ENCODE results near the gene MPHOSPH9.
"Not testable (repeated sequence)": the region's sequence is repeated elsewhere in the genome, so short reads cannot be mapped to it uniquely, and the experiment has no call there.

Gene MPHOSPH9

GRCh38 chr12:123227581-123228258 is 5.2 kb downstream of the MPHOSPH9 start:
- DNase-seq (ENCODE audit: low spot score) = no peak

DNA sequence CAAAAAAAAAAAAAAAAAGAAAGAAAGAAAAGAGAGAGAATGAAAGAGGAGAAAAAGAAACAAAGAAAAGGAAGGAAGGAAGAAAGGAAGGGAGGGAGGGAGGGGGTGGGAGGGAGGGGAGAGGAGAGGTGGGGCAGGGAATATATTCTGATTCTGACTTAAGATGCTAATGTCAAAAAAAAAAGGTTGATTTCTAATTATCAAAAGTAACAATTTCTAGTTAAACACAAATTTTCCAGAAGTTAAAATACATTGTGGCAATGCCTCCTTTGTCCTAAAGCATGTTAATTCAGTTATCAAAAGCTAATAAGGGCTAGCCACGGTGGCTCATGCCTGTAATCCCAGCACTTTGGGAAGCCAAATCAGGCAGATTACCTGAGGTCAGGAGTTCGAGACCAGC is 7.5 kb downstream of the MPHOSPH9 start:
- no peak for DNase-seq (ENCODE audit: low spot score)

- no peak for DNase-seq (ENCODE audit: low spot score)
Observed at GRCh38 chr12:123223241-123223668, 9.7 kb downstream of the MPHOSPH9 start.

GRCh38 chr12:123207815-123208214 is 25.1 kb downstream of the MPHOSPH9 start:
- not testable (repeated sequence) for DNase-seq (ENCODE audit: low spot score)

DNA sequence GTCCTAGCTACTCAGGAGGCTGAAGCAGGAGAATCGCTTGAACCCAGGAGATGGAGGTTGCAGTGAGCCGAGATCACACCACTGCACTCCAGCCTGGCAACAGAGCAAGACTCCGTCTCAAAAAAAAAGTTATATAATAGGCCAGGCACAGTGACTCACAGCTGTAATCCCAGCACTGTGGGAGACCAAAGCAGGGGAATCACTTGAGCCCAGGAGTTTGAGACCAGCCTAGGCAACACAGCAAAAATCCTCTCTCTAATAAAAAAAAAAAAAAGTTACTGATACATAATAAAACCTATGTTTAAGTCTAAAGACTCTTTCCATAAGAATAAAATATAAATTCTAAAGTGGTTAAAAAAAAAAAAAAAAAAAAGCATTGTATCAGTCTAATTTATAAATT is 26.1 kb downstream of the MPHOSPH9 start:
- DNase-seq (ENCODE audit: low spot score) = not testable (repeated sequence)

- DNase-seq (ENCODE audit: low spot score) = no peak
Observed at GRCh38 chr12:123200414-123200813, 32.5 kb downstream of the MPHOSPH9 start.

GRCh38 chr12:123199936-123200335 is 33.0 kb downstream of the MPHOSPH9 start:
- DNase-seq (ENCODE audit: low spot score) = no peak

DNA sequence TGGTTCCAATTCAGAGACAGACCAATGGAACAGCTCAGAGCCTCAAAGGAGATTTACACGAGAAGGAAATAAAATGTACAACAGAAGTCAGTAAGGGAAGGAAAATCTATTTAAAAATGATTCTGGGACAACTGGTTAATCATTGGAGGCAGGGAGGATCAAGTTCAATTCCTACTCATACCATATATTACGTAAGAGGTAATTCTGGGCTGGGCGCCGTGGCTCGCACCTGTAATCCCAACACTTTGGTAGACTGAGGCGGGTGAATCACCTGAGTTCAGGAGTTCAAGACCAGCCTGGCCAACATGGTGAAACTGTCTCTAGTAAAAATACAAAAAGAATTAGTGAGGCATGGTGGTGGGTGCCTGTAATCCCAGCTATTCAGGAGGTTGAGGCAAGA is 45.3 kb downstream of the MPHOSPH9 start:
- no peak for DNase-seq (ENCODE audit: low spot score)

GRCh38 chr12:123180171-123180570 is 52.8 kb downstream of the MPHOSPH9 start:
- no peak for DNase-seq (ENCODE audit: low spot score)

DNA sequence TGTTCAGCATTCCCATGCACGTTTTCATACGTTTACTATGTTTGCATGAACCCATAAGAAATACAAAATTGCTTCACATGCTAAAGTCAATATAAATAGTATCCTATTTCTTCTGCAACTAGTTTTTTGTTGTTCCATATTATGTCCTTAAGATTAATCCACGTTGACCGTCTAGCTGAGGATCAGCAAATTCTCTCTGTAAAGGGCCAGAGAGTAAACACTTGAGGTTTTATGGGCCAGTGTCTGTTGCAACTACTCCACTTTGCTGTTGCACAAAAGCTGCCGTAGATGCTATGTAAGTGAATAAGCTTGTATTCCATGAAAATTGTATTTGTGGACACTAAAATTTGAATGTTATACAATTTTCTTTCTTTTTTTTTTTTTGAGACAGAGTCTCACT is 61.0 kb downstream of the MPHOSPH9 start:
- DNase-seq (ENCODE audit: low spot score) = no peak

DNA sequence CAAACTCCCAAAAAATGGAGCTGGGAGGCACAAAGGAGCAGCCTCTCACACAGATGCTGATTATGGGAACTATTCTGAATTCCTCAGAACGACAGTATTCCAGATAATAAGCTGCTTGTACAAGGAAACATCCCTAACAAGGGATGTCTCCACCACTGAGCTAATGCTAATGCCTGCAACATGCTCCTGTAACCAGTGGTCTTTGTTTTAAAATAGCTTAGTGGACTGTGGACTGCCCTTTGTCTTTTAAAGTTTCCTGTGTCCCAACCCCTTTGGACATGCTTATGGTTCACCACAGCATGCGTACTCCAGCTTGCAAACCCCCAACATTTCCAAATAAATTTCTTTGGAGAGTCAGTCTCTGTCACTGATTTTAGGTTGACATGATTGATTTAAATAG is 65.6 kb downstream of the MPHOSPH9 start:
- DNase-seq (ENCODE audit: low spot score) = no peak

GRCh38 chr12:123165537-123165936 is 67.4 kb downstream of the MPHOSPH9 start:
- no peak for DNase-seq (ENCODE audit: low spot score)

DNA sequence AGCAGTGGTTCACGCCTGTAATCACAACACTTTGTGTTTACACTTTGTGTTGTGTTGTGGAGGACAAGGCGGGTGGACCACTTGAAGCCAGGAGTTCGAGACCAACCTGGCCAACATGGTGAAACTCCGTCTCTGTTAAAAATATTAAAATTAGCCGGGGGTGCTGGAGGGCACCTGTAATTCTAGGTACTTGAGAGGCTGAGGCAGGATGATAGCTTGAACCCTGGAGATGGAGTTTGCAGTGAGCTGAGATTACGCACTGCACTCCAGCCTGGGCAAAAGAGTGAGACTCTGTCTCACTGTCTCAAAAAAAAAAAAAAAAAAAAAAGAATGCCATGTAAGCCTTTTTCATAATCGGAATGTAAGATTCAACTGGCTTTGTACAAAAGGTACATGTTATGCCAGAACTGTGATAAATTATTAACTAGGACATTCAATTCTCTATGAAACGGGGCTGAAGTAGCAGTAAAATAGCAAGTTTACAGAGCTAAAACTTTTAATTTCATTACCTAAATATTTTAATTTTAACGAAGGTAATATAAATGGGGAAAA is 68.2 kb downstream of the MPHOSPH9 start:
- DNase-seq (ENCODE audit: low spot score) = no peak

DNA sequence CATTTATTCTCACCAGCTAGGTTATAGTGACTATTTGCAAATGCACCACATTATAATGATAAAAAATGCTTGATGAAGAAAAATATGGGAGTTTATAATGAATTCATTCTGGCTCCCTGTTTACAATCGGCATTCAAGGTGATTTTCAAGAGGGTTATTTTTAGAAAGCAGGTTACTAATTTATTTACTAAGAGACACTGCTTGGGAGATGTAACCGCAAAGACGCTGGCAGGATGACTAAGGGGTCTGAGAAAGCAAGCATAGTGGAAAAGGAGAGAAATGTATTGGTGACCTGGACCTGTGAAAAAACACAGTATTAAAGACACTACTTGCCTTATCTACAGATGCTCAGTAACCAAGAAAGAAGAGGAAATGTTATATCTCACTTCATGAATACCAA is 68.7 kb downstream of the MPHOSPH9 start:
- no peak for DNase-seq (ENCODE audit: low spot score)

- DNase-seq (ENCODE audit: low spot score) = no peak
Observed at GRCh38 chr12:123163227-123163626, 69.7 kb downstream of the MPHOSPH9 start.

- DNase-seq (ENCODE audit: low spot score) = no peak
Observed at GRCh38 chr12:123160801-123161487, 72.0 kb downstream of the MPHOSPH9 start.

GRCh38 chr12:123153906-123154305 is 79.0 kb downstream of the MPHOSPH9 start:
- no peak for DNase-seq (ENCODE audit: low spot score)

GRCh38 chr12:123152833-123153232 is 80.1 kb downstream of the MPHOSPH9 start:
- no peak for DNase-seq (ENCODE audit: low spot score)

- DNase-seq (ENCODE audit: low spot score) = no peak
Observed at GRCh38 chr12:123151457-123152454, 81.2 kb downstream of the MPHOSPH9 start.

- no peak for DNase-seq (ENCODE audit: low spot score)
Observed at GRCh38 chr12:123150744-123151456, 82.0 kb downstream of the MPHOSPH9 start, which contains the start of gene PITPNM2. TSS of gene PITPNM2 (minus strand) at chr12:123151090. CDS start at chr12:123034590, 116,500 bp downstream.

DNA sequence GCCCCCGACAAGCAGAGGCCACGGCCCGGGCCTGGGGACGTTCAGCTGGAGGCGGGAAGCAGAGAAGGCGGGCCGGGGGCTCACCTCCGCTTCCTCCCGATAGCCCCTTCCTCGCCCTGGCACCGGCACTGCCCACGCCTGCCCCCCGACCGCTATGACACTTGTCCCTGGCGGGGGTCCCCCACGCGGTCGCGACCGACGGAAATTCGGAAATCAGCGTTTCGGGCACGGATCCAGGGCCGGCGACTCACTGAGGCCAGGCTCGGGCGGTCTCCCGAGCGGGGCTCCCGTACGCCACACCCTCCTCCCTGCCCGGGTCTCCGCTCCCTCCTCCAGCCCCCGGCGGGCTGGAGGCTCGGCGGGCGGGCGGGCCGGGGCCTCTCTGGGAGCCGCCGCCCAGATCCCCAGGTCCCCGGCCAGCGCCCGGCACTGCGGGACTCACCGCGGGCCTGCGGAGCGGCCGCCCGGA is 82.6 kb downstream of the MPHOSPH9 start:
- DNase-seq (ENCODE audit: low spot score) = no peak
